Memory B cell (primary cell): ENCODE data around the gene TAOK3.

Experiments used
- ATAC-seq: fragments of 150-1000 bp; cut with Tn5 transposase; 2 replicates; pipeline ENCODE4 v1.10.0; 2021; ENCODE audit warnings: low read depth, mild to moderate bottlenecking, moderate library complexity
- DNase-seq, 2 donors: peaks; one replicate each; pipeline ENCODE4 v3.0.0; 2022; ENCODE audit warnings: low spot score in 2 of 2
- H3K27ac Mint-ChIP-seq: one replicate; pipeline ENCODE4 v1.8.0; 2022; ENCODE audit warnings: mild to moderate bottlenecking, moderate library complexity, mixed read lengths
- H3K27me3 Mint-ChIP-seq: one replicate; pipeline ENCODE4 v1.8.0; 2022; ENCODE audit warnings: mixed read lengths
- H3K36me3 Mint-ChIP-seq: one replicate; pipeline ENCODE4 v1.8.0; 2022; ENCODE audit warnings: mild to moderate bottlenecking, mixed read lengths
- H3K4me1 Mint-ChIP-seq: one replicate; pipeline ENCODE4 v1.8.0; 2022; ENCODE audit warnings: mixed read lengths
- H3K4me3 Mint-ChIP-seq: one replicate; pipeline ENCODE4 v1.8.0; 2022; ENCODE audit warnings: mild to moderate bottlenecking, moderate library complexity, mixed read lengths
- H3K9me3 Mint-ChIP-seq: one replicate; pipeline ENCODE4 v1.8.0; 2022; ENCODE audit warnings: mixed read lengths

Gene TAOK3

GRCh38 chr12:118377884-118378470 lies 5.3 kb upstream of the TAOK3 start:
- Mint-ChIP-seq H3K27ac (peak overlapping the region; percentile 98), H3K4me1 (peaks cover 9% of the 10 kb centered on the region), H3K4me3 (peak overlapping the region; percentile 91), H3K27me3 (no peaks in the 10 kb centered on the region), H3K36me3 (peaks cover 6% of the 10 kb centered on the region), H3K9me3 (no peaks in the 10 kb centered on the region)
- DNase-seq = peak; percentile 80 to 82
- ATAC-seq = peak; percentile 12

DNA sequence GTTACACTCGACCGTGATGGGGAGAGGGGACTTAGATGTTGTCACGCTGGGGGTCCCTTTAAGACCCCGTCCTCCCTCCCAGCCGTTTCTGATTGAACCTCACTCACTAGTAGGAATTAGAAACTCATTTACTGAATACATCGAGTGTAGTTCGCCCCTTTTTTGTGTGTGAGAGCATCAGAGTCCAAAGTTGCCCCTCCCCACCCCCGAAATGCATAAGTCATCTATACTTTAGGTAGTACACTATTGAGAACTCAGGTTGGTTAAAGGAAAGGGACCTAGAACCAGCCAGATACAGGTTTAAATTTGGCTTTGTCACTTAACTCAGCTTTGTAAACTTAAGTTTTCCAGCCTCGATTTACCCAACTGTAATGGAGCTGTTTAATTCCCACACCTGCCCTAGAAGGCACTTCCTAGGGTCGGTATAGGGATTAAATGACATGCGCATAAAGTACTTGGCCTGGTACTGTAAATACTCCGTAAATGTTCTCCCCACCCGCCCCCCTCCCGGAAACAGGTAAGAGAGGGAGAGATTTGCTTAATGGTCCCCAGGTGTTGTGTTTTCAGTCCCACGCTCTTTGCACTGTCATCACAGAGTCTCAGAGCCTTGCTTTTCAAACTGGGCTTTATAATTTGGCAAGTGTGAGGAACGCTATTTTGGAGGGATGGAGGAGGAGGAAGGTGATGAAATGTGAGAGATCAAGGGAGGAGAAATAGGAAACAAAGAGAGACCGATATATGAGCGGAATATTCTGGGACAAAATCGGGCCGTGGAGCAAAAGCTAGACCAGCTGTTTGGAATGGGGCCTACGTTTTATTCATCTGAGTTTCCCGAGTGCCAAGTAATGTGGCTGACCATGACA lies 4.5 kb upstream of the TAOK3 start:
- peaks cover 6% of the 10 kb centered on the region for H3K36me3 Mint-ChIP-seq
- peak overlapping the region; percentile 98 for H3K27ac Mint-ChIP-seq
- peak overlapping the region; percentile 91 for H3K4me3 Mint-ChIP-seq
- H3K9me3 Mint-ChIP-seq = no peaks in the 10 kb centered on the region
- DNase-seq (peak in 1 of 2 donors; percentile 7), ATAC-seq (no peak)
- H3K4me1 Mint-ChIP-seq = peaks cover 12% of the 10 kb centered on the region
- H3K27me3 Mint-ChIP-seq = no peaks in the 10 kb centered on the region

- no peaks in the 10 kb centered on the region for H3K9me3 Mint-ChIP-seq
- peaks cover 15% of the 10 kb centered on the region for H3K4me1 Mint-ChIP-seq
- DNase-seq (peak; percentile 98 to 100), ATAC-seq (peak; percentile 38)
- H3K27me3 Mint-ChIP-seq = no peaks in the 10 kb centered on the region
- H3K4me3 Mint-ChIP-seq = peak within 1 kb of the TSS; percentile 91
- H3K36me3 Mint-ChIP-seq = peaks cover 2% of the 10 kb centered on the region
- peak within 1 kb of the TSS; percentile 98 for H3K27ac Mint-ChIP-seq
Observed at GRCh38 chr12:118376089-118377020, 3.6 kb upstream of the TAOK3 start, which contains the start of gene SUDS3. Gene SUDS3 (plus strand): TSS chr12:118376555. CDS start chr12:118376692, 137 bp downstream.

DNA sequence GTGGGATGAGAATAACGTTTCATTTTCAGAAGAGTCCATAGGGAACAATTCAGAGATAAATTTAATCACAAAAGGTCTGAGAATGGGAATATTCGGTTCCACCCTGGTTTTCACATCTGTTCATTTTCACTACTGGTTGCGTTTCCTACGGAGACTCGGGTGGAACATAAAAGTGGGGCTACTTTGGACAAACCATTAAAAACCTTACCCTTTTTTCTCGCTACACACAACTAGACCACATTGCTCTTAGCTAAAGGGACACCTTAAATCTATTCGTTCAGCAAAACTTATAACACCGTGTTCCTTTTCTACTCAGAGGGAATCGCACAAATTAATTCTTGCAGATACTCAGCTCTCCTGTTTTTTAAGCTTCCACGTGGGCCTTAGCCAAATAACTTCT lies 2.6 kb upstream of the TAOK3 start:
- Mint-ChIP-seq H3K36me3 (peaks cover 2% of the 10 kb centered on the region), H3K27ac (no peak overlapping the region)

DNA sequence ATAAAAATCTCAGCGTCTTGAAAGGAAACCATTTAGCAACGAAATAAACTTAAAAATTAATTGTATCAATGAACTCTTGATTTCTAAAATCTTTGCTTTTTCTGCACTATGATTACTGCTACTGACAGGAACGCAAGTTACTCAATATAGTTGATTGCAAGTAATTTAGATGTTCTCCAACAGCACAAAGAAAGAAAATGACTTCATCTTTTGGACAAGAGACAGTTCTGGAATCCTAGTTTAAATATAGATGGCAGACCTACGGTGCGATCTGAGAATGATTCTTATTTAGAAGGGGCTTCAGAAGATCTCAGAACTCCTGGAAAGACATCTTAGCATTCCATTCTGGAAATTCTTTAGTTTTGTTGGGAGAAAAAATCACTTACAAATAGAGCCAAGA lies 2.2 kb upstream of the TAOK3 start:
- H3K4me3 Mint-ChIP-seq = no peak overlapping the region
- H3K36me3 Mint-ChIP-seq = peaks cover under 1% of the 10 kb centered on the region
- no peaks in the 10 kb centered on the region for H3K9me3 Mint-ChIP-seq
- DNase-seq (no peak), ATAC-seq (no peak)
- no peak overlapping the region for H3K27ac Mint-ChIP-seq
- peaks cover 19% of the 10 kb centered on the region for H3K4me1 Mint-ChIP-seq
- H3K27me3 Mint-ChIP-seq = no peaks in the 10 kb centered on the region

More for the DNA sequence above, 2.6 kb upstream of the TAOK3 start:
- no peak for DNase-seq
- Mint-ChIP-seq H3K9me3 (no peaks in the 10 kb centered on the region), H3K4me3 (peak overlapping the region; percentile 91), H3K27me3 (no peaks in the 10 kb centered on the region), H3K4me1 (peaks cover 19% of the 10 kb centered on the region)
- no peak for ATAC-seq

DNA sequence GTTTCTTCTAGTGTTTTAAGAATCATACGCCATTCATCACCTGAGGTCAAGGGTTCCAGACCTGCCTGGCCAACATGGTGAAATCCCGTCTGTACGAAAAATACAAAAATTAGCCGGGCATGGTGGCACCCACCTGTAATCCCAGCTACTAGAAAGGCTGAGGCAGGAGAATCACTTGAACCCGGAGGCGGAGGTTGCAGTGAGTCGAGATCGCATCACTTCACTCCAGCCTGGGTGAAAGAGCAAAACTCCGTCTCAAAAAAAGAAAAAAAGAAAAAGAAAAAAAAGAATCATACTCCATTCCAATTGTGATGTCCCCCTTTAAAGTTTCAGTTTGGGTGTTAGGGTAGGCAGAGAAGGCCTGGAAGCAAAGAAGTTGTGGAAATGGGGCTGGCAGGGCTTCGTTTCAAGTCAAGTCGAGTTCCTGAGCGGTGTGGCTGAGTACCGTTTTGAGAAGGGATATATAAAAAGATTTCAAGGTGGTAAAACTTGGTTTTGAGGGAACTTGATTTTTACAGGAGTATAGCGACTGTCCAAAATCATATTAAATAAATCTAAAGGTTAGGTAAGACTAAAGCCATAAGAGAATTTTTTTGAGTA lies 1.5 kb upstream of the TAOK3 start:
- Mint-ChIP-seq H3K36me3 (no peaks in the 10 kb centered on the region), H3K9me3 (no peaks in the 10 kb centered on the region), H3K27me3 (no peaks in the 10 kb centered on the region), H3K4me1 (peaks cover 19% of the 10 kb centered on the region), H3K4me3 (peak overlapping the region; percentile 27), H3K27ac (no peak overlapping the region)
- no peak for ATAC-seq
- DNase-seq = no peak

- no peaks in the 10 kb centered on the region for H3K9me3 Mint-ChIP-seq
- ATAC-seq = no peak
- H3K36me3 Mint-ChIP-seq = no peaks in the 10 kb centered on the region
- no peak for DNase-seq
- H3K4me3 Mint-ChIP-seq = peak overlapping the region; percentile 90
- H3K27me3 Mint-ChIP-seq = no peaks in the 10 kb centered on the region
- H3K27ac Mint-ChIP-seq = peak overlapping the region; percentile 89
- H3K4me1 Mint-ChIP-seq = peaks cover 19% of the 10 kb centered on the region
Observed at GRCh38 chr12:118373616-118374015, 909 bp upstream of the TAOK3 start.

DNA sequence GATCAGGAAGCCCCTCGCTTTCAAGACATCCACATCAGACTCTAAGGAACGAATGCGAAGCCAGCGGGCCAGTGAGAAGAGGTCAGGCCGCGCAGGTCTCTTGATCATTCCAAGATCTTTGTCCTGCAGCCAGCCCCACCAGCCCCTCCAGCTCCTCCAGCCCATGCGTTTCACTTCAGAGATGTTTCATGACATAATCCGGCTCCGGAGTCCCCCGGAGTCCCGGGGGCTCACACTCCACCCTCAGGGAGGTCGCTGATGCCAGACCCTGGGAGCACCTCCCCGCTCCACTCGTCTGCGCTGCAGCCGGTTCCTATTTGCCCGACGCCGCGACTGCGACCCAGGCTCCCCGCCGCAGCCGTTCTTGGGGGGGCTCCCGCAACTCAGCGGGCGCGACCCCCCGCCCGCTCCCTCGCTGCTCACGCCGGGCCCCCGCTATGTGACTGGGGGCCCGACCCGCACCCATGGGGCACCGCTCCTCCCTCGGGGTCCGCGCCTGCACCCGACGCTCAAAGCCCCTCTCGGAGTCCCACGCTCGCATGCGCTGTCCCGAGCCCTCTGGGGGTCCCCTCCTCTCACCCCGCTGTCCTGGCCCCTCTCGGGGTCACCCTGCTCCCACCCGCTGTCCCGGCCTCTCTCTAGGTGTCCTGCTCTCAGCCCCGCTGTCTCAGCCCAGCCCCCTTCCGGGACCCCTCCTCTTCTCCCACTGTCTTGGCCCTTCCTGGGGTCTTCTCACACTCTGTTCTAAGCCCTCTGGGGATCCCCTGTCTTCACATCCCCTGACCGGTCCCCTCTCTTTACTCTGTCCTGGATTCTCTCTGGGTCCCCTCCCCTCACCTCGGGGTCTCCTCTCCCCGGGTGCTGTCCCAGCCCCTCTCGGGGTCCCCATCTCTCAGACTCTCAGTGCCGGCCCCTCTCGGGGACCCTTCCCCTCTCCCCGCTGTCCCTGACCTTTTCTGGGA lies 1.1 kb downstream of the TAOK3 start:
- no peaks in the 10 kb centered on the region for H3K9me3 Mint-ChIP-seq
- H3K4me3 Mint-ChIP-seq = peak overlapping the region; percentile 90
- peak; percentile 9 to 34 for DNase-seq
- ATAC-seq = no peak
- peak overlapping the region; percentile 89 for H3K27ac Mint-ChIP-seq
- H3K36me3 Mint-ChIP-seq = no peaks in the 10 kb centered on the region
- H3K4me1 Mint-ChIP-seq = peaks cover 12% of the 10 kb centered on the region
- H3K27me3 Mint-ChIP-seq = no peaks in the 10 kb centered on the region

DNA sequence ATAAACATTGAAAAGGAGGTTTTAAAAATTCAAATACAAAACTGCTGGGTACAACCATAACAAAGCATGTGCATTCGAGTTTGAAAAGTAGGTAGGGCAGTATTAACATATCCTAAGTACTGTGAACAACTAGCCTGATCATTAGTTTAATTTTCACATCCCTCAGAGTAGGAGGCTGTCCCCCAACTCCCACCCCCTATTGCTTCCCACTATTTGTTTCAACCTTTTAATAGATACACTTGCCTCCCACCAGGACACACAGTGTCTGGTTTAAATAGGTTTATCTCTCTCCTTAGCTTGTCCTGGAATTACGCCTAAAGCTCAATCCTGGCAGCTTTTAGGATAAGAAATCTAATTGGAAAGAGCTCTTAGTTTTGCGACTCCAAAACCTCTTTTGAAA lies 2.1 kb downstream of the TAOK3 start:
- Mint-ChIP-seq H3K27ac (no peak overlapping the region), H3K27me3 (no peaks in the 10 kb centered on the region), H3K36me3 (no peaks in the 10 kb centered on the region), H3K4me1 (peaks cover 12% of the 10 kb centered on the region), H3K9me3 (no peaks in the 10 kb centered on the region), H3K4me3 (peak overlapping the region; percentile 44)
- ATAC-seq (no peak), DNase-seq (no peak)

DNA sequence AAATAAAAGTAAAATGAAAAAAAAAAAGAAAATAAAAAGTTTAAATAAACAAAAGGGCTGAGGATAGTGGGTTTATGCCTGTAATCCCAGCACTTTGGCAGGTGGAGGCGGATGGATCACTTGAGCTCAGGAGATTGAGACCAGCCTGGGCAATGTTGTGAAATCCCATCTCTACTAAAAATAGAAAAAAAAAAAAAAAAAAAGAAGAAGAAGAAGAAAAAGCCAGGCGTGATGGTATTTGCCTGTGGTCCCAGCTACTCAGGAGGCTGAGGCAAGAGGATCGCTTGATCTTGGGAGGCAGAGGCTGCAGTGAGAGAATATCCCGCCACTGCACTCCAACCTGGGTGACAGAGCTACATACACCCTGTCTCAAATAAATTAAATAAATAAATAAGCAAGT lies 3.9 kb downstream of the TAOK3 start:
- peaks cover 2% of the 10 kb centered on the region for H3K36me3 Mint-ChIP-seq
- no peaks in the 10 kb centered on the region for H3K27me3 Mint-ChIP-seq
- ATAC-seq (no peak), DNase-seq (no peak)
- H3K4me1 Mint-ChIP-seq = peaks cover 10% of the 10 kb centered on the region
- H3K9me3 Mint-ChIP-seq = no peaks in the 10 kb centered on the region
- H3K4me3 Mint-ChIP-seq = no peak overlapping the region
- H3K27ac Mint-ChIP-seq = no peak overlapping the region

- Mint-ChIP-seq H3K27ac (no peak overlapping the region), H3K4me3 (no peak overlapping the region), H3K9me3 (no peaks in the 10 kb centered on the region), H3K27me3 (no peaks in the 10 kb centered on the region), H3K36me3 (peaks cover 5% of the 10 kb centered on the region), H3K4me1 (peaks cover 21% of the 10 kb centered on the region)
- no peak for DNase-seq
- ATAC-seq = no peak
Observed at GRCh38 chr12:118361889-118362288, 10.8 kb downstream of the TAOK3 start.

DNA sequence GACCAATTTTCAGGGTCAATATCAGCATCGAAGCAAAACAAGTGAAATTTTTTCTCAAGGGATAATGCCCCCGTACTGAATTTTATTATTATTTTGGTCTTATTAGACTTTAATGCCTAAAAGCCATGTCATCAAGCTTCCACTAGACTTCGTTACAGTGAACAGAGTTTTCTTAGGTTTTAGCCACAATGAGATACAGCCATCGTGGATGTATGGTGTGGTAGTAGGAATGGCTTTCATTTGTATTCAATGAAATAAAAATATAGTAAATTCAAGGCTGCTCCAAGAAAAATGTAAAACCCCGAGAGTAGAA lies 11.7 kb downstream of the TAOK3 start:
- no peaks in the 10 kb centered on the region for H3K9me3 Mint-ChIP-seq
- H3K36me3 Mint-ChIP-seq = peaks cover 5% of the 10 kb centered on the region
- no peak overlapping the region for H3K27ac Mint-ChIP-seq
- H3K4me3 Mint-ChIP-seq = no peak overlapping the region
- no peak for DNase-seq
- peaks cover 22% of the 10 kb centered on the region for H3K4me1 Mint-ChIP-seq
- H3K27me3 Mint-ChIP-seq = no peaks in the 10 kb centered on the region
- no peak for ATAC-seq

GRCh38 chr12:118359541-118359915 lies 13.2 kb downstream of the TAOK3 start:
- ATAC-seq (peak; percentile 76), DNase-seq (no peak)
- Mint-ChIP-seq H3K9me3 (no peaks in the 10 kb centered on the region), H3K27me3 (no peaks in the 10 kb centered on the region), H3K36me3 (peaks cover 9% of the 10 kb centered on the region), H3K4me3 (peak overlapping the region; percentile 96), H3K27ac (peak overlapping the region; percentile 93), H3K4me1 (peaks cover 28% of the 10 kb centered on the region)
